K562 (cell line): ENCODE measurements around the gene ZNF229. TPM values are rescaled to one million over a fixed set of nuclear protein-coding genes. Genes with fewer than 3 reads are reported as not detected.

Experiments used
- BRF1 ChIP-seq: IDR thresholded peaks from 3 replicates; pipeline ENCODE4 v1.6.1; 2011; ENCODE audit warnings: borderline replicate concordance, mild to moderate bottlenecking; ENCODE audit not compliant: insufficient read length; ENCODE audit errors: extremely low read depth
- CREM ChIP-seq: IDR thresholded peaks from 2 replicates; pipeline ENCODE4 v1.6.1; 2014; ENCODE audit warnings: antibody characterized with exemption, low read depth
- CXXC5 ChIP-seq: fragments of 250-450 bp; sonication (Bioruptor Pico); IDR thresholded peaks from 2 replicates; pipeline ENCODE4 v1.8.0; 2022; ENCODE audit warnings: inconsistent platforms, mild to moderate bottlenecking, moderate library complexity
- ELF2 ChIP-seq: fragments of 250-450 bp; sonication (Bioruptor Pico); IDR thresholded peaks from 2 replicates; pipeline ENCODE4 v1.5.0; 2021; ENCODE audit warnings: mild to moderate bottlenecking
- ETV1 ChIP-seq: fragments of 450-650 bp; conservative IDR thresholded peaks from 2 replicates; pipeline ENCODE4 v1.6.1; 2016; ENCODE audit warnings: missing genetic modification characterization, control low read depth, low read depth, missing compliant biosample characterization
- GABPA ChIP-seq: fragments of 200-800 bp; sonication (Bioruptor generic); conservative IDR thresholded peaks from 2 replicates; pipeline ENCODE4 v1.6.1; 2016; ENCODE audit warnings: low read depth, missing genetic modification characterization, missing compliant biosample characterization
- HCFC1 ChIP-seq: IDR thresholded peaks from 2 replicates; pipeline ENCODE4 v1.6.1; 2012; ENCODE audit warnings: low read depth, low read length, improper control_type of control experiment
- NR2C1 ChIP-seq, 2 experiments: fragments of 450-650 bp; IDR thresholded peaks; 2 replicates each; pipeline ENCODE4 v1.6.1; 2017; ENCODE audit warnings: mild to moderate bottlenecking in 2 of 2, antibody characterized with exemption in 1 of 2, inconsistent platforms in 1 of 2, missing compliant biosample characterization in 1 of 2, missing genetic modification characterization in 1 of 2
- SLC30A9 ChIP-seq: fragments of 250-450 bp; sonication (Bioruptor Pico); IDR thresholded peaks from 2 replicates; pipeline ENCODE4 v1.8.0; 2022; ENCODE audit warnings: mild to moderate bottlenecking, moderate library complexity
- ZFPM2 ChIP-seq: fragments of 250-450 bp; sonication (Bioruptor Pico); IDR thresholded peaks from 2 replicates; pipeline ENCODE4 v1.5.1; 2022; ENCODE audit warnings: mild to moderate bottlenecking
- ZNF134 ChIP-seq: fragments of 250-450 bp; sonication (Bioruptor Pico); conservative IDR thresholded peaks from 2 replicates; pipeline ENCODE4 v1.4.0; 2020
- ZNF143 ChIP-seq: sonication (generic); formaldehyde crosslinking; IDR thresholded peaks from 2 replicates; pipeline ENCODE4 v1.9.0; 2022; ENCODE audit warnings: mild to moderate bottlenecking, missing genetic modification reagents
- ZNF239 ChIP-seq: fragments of 250-450 bp; sonication (Bioruptor Pico); IDR thresholded peaks from 2 replicates; pipeline ENCODE4 v1.4.0; 2020; ENCODE audit warnings: mild to moderate bottlenecking
- polyA plus RNA-seq, 8 experiments: library from polyadenylated mRNA; depleted of rRNA in 4 of 8; stranded (reverse) in 5 of 8; unstranded in 3 of 8; fragments of >200 nt; fragmentation: Nextera tagmentation in 2 of 8; fragmentation: Illumina TruSeq in 1 of 8; extraction: Ambion mirVana in 2 of 8; extraction: Trizol in 1 of 8; gene quantifications; 2 replicates each; pipeline versions ENCODE4 v1.2.1 to v1.2.3, GENCODE V29; 2011 to 2014; ENCODE audit warnings: inconsistent platforms in 1 of 8, missing spikeins in 1 of 8
- total RNA-seq, 7 experiments: library from RNA; depleted of rRNA in 6 of 7; stranded (reverse); fragments of >200 nt in 6 of 7; fragmentation: Illumina TruSeq in 2 of 7; extraction: Trizol in 2 of 7; gene quantifications; 2 replicates each; pipeline versions ENCODE4 v1.2.1 to v1.2.3, GENCODE V29; 2011 to 2021; ENCODE audit warnings: low replicate concordance in 1 of 7
- TF ChIP-seq, protein P1 (sequence below): fragments of 250-450 bp; sonication (Bioruptor Pico); IDR thresholded peaks from 2 replicates; pipeline ENCODE4 v1.8.0; 2021; ENCODE audit warnings: moderate library complexity, mild to moderate bottlenecking, inconsistent platforms
- TF ChIP-seq, protein P2 (sequence below): fragments of 250-450 bp; sonication (Bioruptor Pico); IDR thresholded peaks from 2 replicates; pipeline ENCODE4 v1.4.0; 2020; ENCODE audit warnings: mild to moderate bottlenecking
- TF ChIP-seq, protein P3 (sequence below), 2 experiments: fragments of 450-650 bp; IDR thresholded peaks; 2 replicates each; pipeline ENCODE4 v1.6.1; 2018; ENCODE audit warnings: mild to moderate bottlenecking in 2 of 2, low read depth in 1 of 2; ENCODE audit not compliant: partially characterized antibody in 2 of 2
- TF ChIP-seq, protein P4 (sequence below): sonication (generic); formaldehyde crosslinking; IDR thresholded peaks from 2 replicates; pipeline ENCODE4 v1.8.0; 2022; ENCODE audit warnings: mild to moderate bottlenecking, missing genetic modification reagents

The ZNF229 gene
- total and polyA plus RNA-seq, 9 of the 15 experiments (the other 6 are each of a cell fraction or from before 2014, with no cell fraction given): 0.31 to 2.4 (median 0.74) TPM

DNA sequence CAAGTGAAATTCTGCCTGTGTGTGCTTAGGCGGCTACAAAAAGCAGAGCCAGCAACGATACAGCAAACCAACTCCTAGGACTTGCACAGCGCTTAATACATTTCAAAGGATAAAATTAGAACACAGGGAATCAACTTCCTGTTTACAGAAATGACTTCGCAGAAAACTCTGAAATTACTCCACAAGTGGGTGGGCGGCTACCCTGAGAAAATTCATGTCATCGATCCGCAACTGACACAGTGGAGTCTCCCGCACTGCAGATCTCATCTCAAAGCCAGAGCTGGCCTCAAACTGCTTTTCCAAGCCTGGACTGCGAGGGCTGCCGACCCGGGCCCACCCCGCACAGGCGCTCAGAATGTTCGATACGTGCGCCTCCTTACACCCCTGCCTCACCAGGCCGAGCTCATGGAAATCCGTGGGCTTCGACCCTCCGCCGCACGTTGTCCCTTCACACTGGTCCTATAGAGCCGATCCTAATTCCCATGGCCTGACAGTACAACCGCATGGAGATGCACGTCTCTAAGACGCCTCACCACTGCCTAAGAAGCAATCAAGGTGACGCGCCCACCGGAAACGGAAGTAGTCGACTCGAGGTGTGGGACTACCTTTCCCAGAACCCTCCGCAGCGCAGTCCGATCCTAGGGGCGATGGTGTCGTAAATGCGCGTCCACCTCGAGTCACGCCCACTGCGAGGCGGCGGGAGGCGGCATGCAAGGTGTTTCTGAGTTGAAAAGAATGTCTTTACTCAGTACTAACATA lies at the start of gene ZNF229 (continued):
- TF ChIP-seq, protein P1, sequence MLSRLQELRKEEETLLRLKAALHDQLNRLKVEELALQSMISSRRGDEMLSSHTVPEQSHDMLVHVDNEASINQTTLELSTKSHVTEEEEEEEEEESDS (CRISPR knock-in tag): no peak
- no peak for TF ChIP-seq ZFPM2
- 0 out of 2 replicates have a peak, but pooled peaks have one; percentile 38 for TF ChIP-seq NR2C1 (IDR thresholded peaks at IDR 0.05)
- TF ChIP-seq NR2C1 (tag; IDR thresholded peaks at IDR 0.05): peak; percentile 62
- TF ChIP-seq ZNF143 (CRISPR knock-in tag): peak; percentile 79
- peak; percentile 25; the same call in 1 of the 2 replicates for TF ChIP-seq ELF2
- TF ChIP-seq ZNF134 (CRISPR knock-in tag): peak; percentile 44
- TF ChIP-seq SLC30A9: no peak
- TF ChIP-seq, protein P2, sequence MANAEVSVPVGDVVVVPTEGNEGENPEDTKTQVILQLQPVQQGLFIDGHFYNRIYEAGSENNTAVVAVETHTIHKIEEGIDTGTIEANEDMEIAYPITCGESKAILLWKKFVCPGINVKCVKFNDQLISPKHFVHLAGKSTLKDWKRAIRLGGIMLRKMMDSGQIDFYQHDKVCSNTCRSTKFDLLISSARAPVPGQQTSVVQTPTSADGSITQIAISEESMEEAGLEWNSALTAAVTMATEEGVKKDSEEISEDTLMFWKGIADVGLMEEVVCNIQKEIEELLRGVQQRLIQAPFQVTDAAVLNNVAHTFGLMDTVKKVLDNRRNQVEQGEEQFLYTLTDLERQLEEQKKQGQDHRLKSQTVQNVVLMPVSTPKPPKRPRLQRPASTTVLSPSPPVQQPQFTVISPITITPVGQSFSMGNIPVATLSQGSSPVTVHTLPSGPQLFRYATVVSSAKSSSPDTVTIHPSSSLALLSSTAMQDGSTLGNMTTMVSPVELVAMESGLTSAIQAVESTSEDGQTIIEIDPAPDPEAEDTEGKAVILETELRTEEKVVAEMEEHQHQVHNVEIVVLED (CRISPR knock-in tag): 0 out of 2 replicates have a peak, but pooled peaks have one; percentile 47
- TF ChIP-seq HCFC1: peak; percentile 79
- TF ChIP-seq BRF1: no peak
- TF ChIP-seq, protein P3, sequence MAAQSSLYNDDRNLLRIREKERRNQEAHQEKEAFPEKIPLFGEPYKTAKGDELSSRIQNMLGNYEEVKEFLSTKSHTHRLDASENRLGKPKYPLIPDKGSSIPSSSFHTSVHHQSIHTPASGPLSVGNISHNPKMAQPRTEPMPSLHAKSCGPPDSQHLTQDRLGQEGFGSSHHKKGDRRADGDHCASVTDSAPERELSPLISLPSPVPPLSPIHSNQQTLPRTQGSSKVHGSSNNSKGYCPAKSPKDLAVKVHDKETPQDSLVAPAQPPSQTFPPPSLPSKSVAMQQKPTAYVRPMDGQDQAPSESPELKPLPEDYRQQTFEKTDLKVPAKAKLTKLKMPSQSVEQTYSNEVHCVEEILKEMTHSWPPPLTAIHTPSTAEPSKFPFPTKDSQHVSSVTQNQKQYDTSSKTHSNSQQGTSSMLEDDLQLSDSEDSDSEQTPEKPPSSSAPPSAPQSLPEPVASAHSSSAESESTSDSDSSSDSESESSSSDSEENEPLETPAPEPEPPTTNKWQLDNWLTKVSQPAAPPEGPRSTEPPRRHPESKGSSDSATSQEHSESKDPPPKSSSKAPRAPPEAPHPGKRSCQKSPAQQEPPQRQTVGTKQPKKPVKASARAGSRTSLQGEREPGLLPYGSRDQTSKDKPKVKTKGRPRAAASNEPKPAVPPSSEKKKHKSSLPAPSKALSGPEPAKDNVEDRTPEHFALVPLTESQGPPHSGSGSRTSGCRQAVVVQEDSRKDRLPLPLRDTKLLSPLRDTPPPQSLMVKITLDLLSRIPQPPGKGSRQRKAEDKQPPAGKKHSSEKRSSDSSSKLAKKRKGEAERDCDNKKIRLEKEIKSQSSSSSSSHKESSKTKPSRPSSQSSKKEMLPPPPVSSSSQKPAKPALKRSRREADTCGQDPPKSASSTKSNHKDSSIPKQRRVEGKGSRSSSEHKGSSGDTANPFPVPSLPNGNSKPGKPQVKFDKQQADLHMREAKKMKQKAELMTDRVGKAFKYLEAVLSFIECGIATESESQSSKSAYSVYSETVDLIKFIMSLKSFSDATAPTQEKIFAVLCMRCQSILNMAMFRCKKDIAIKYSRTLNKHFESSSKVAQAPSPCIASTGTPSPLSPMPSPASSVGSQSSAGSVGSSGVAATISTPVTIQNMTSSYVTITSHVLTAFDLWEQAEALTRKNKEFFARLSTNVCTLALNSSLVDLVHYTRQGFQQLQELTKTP (IDR thresholded peaks at IDR 0.05; ENCODE audit: low read depth in 1 of 2, partially characterized antibody in 2 of 2): peak in 1 of 2 experiments; percentile 78
- peak; percentile 91 for TF ChIP-seq GABPA (tag)
- TF ChIP-seq ETV1 (tag): peak; percentile 69
- TF ChIP-seq CXXC5: peak; percentile 86
- TF ChIP-seq, protein P4, sequence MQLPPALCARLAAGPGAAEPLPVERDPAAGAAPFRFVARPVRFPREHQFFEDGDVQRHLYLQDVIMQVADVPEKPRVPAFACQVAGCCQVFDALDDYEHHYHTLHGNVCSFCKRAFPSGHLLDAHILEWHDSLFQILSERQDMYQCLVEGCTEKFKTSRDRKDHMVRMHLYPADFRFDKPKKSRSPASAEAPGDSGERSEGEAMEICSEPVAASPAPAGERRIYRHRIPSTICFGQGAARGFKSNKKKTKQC (CRISPR knock-in tag): 0 out of 2 replicates have a peak, but pooled peaks have one; percentile 36
- TF ChIP-seq CREM: peak; percentile 94
- TF ChIP-seq ZNF239 (CRISPR knock-in tag): no peak
